H9 (cell line): ENCODE results near the gene ZNF865. TPM values are rescaled to one million over a fixed set of nuclear protein-coding genes. Genes with fewer than 3 reads are reported as not detected.

Experiments used
- DNase-seq: peaks from one replicate; pipeline ENCODE4 v3.0.0-alpha.2; 2017
- H2AFZ ChIP-seq: one replicate; pipeline ENCODE4 v1.6.1; 2013; ENCODE audit warnings: mild to moderate bottlenecking, low read length, control low read depth, moderate library complexity
- H2AK5ac ChIP-seq: 2 replicates; pipeline ENCODE4 v1.6.1; 2013; ENCODE audit warnings: low read length, control low read depth, mixed read lengths; ENCODE audit not compliant: insufficient read length
- H2BK120ac ChIP-seq: one replicate; pipeline ENCODE4 v1.6.1; 2013; ENCODE audit warnings: low read depth, mild to moderate bottlenecking, low read length, control low read depth, inconsistent platforms; ENCODE audit not compliant: poor library complexity, severe bottlenecking
- H2BK12ac ChIP-seq: 2 replicates; pipeline ENCODE4 v1.6.1; 2013; ENCODE audit warnings: low read length, control low read depth, mixed read lengths, low read depth; ENCODE audit not compliant: insufficient read length
- H2BK15ac ChIP-seq: 2 replicates; pipeline ENCODE4 v1.6.1; 2013; ENCODE audit warnings: low read depth, low read length, control low read depth
- H2BK20ac ChIP-seq: one replicate; pipeline ENCODE4 v1.6.1; 2013; ENCODE audit warnings: low read depth, mild to moderate bottlenecking, low read length, control low read depth, inconsistent platforms; ENCODE audit not compliant: poor library complexity, severe bottlenecking
- H2BK5ac ChIP-seq: 2 replicates; pipeline ENCODE4 v1.6.1; 2013; ENCODE audit warnings: low read length, control low read depth, mixed read lengths; ENCODE audit not compliant: insufficient read length
- H3K14ac ChIP-seq: 2 replicates; pipeline ENCODE4 v1.6.1; 2013; ENCODE audit warnings: low read length, control low read depth; ENCODE audit not compliant: insufficient read depth
- H3K18ac ChIP-seq: 2 replicates; pipeline ENCODE4 v1.6.1; 2013; ENCODE audit warnings: low read depth, mild to moderate bottlenecking, mixed read lengths, low read length, control low read depth; ENCODE audit not compliant: insufficient read length
- H3K23ac ChIP-seq: 2 replicates; pipeline ENCODE4 v1.6.1; 2013; ENCODE audit warnings: low read length, control low read depth, mixed read lengths, low read depth; ENCODE audit not compliant: insufficient read length
- H3K23me2 ChIP-seq: 2 replicates; pipeline ENCODE4 v1.6.1; 2013; ENCODE audit warnings: low read depth, mild to moderate bottlenecking, mixed read lengths, low read length, control low read depth; ENCODE audit not compliant: insufficient read length, poor library complexity, severe bottlenecking
- H3K27ac ChIP-seq: 2 replicates; pipeline ENCODE4 v1.5.1; 2013; ENCODE audit warnings: low read length, control low read depth, mixed read lengths, low read depth; ENCODE audit not compliant: insufficient read length
- H3K27me3 ChIP-seq: 2 replicates; pipeline ENCODE4 v1.6.1; 2013; ENCODE audit warnings: low read length, control low read depth, inconsistent platforms; ENCODE audit not compliant: insufficient read depth
- H3K4ac ChIP-seq: 2 replicates; pipeline ENCODE4 v1.6.1; 2013; ENCODE audit warnings: low read depth, mild to moderate bottlenecking, control low read depth, inconsistent platforms, low read length, moderate library complexity
- H3K4me1 ChIP-seq: 2 replicates; pipeline ENCODE4 v1.6.1; 2013; ENCODE audit warnings: low read length, control low read depth, inconsistent platforms; ENCODE audit not compliant: insufficient read depth
- H3K4me2 ChIP-seq: 2 replicates; pipeline ENCODE4 v1.6.1; 2013; ENCODE audit warnings: low read length, control low read depth, mixed read lengths; ENCODE audit not compliant: insufficient read length, insufficient read depth
- H3K56ac ChIP-seq: 2 replicates; pipeline ENCODE4 v1.6.1; 2013; ENCODE audit warnings: low read depth, mild to moderate bottlenecking, mixed read lengths, low read length, control low read depth; ENCODE audit not compliant: insufficient read length
- H3K79me1 ChIP-seq: 2 replicates; pipeline ENCODE4 v1.6.1; 2013; ENCODE audit warnings: low read depth, mild to moderate bottlenecking, moderate library complexity, low read length, control low read depth, inconsistent platforms; ENCODE audit not compliant: insufficient read depth, poor library complexity, severe bottlenecking
- H3K79me2 ChIP-seq: 2 replicates; pipeline ENCODE4 v1.6.1; 2013; ENCODE audit warnings: low read length, control low read depth, inconsistent platforms; ENCODE audit not compliant: insufficient read depth
- H3K9ac ChIP-seq: 2 replicates; pipeline ENCODE4 v1.6.1; 2013; ENCODE audit warnings: low read length, control low read depth, mixed read lengths; ENCODE audit not compliant: insufficient read length; ENCODE audit errors: extremely low read depth
- H3K9me3 ChIP-seq: one replicate; pipeline ENCODE4 v1.6.1; 2013; ENCODE audit warnings: low read depth, low read length, inconsistent platforms; ENCODE audit not compliant: control insufficient read depth
- H3T11ph ChIP-seq: one replicate; pipeline ENCODE4 v1.6.1; 2013; ENCODE audit warnings: mild to moderate bottlenecking, low read length, control low read depth, inconsistent platforms
- H4K20me1 ChIP-seq: one replicate; pipeline ENCODE4 v1.6.1; 2013; ENCODE audit not compliant: control insufficient read depth, insufficient read length, insufficient read depth
- H4K5ac ChIP-seq: 2 replicates; pipeline ENCODE4 v1.6.1; 2013; ENCODE audit warnings: low read depth, mild to moderate bottlenecking, mixed read lengths, low read length, control low read depth; ENCODE audit not compliant: insufficient read length
- H4K8ac ChIP-seq: replicated peaks from 2 replicates; pipeline ENCODE4 v1.6.1; 2013; ENCODE audit warnings: low read length, control low read depth, mixed read lengths, low read depth; ENCODE audit not compliant: insufficient read length
- H4K91ac ChIP-seq: 2 replicates; pipeline ENCODE4 v1.6.1; 2013; ENCODE audit warnings: low read depth, mild to moderate bottlenecking, moderate library complexity, mixed read lengths, low read length, control low read depth; ENCODE audit not compliant: insufficient read length
- H3K27ac Mint-ChIP-seq, 3 experiments: 2 replicates in 2 of 3; 3 replicates in 1 of 3; pipeline ENCODE4 v1.8.0; 2020 to 2021; ENCODE audit warnings: mixed read lengths in 3 of 3, mild to moderate bottlenecking in 1 of 3, moderate library complexity in 1 of 3
- H3K27me3 Mint-ChIP-seq: 2 replicates; pipeline ENCODE4 v1.8.0; 2021; ENCODE audit warnings: low read depth, mild to moderate bottlenecking, moderate library complexity, mixed read lengths
- H3K36me3 Mint-ChIP-seq, 3 experiments: 2 replicates in 2 of 3; 3 replicates in 1 of 3; pipeline ENCODE4 v1.8.0; 2020 to 2021; ENCODE audit warnings: low read depth in 3 of 3, mixed read lengths in 3 of 3; ENCODE audit not compliant: insufficient read depth in 1 of 3
- H3K4me1 Mint-ChIP-seq, 2 experiments: 2 replicates each; pipeline ENCODE4 v1.8.0; 2020; ENCODE audit warnings: mixed read lengths in 2 of 2
- H3K4me3 Mint-ChIP-seq, 2 experiments: 2 replicates in 1 of 2; 3 replicates in 1 of 2; pipeline ENCODE4 v1.8.0; 2020 to 2021; ENCODE audit warnings: mild to moderate bottlenecking in 2 of 2, mixed read lengths in 2 of 2, moderate library complexity in 1 of 2
- H3K9me3 Mint-ChIP-seq, 2 experiments: 2 replicates in 1 of 2; 3 replicates in 1 of 2; pipeline ENCODE4 v1.8.0; 2020; ENCODE audit warnings: mild to moderate bottlenecking in 2 of 2, mixed read lengths in 2 of 2, moderate library complexity in 1 of 2
- CTCF ChIP-seq: fragments of 200-600 bp; sonication (generic); conservative IDR thresholded peaks from 3 replicates; pipeline ENCODE4 v1.8.0; 2021; ENCODE audit warnings: antibody characterized with exemption, mild to moderate bottlenecking
- WGBS: extraction: QIAGEN DNeasy Blood & Tissue Kit; methylation state at CpG from one replicate; pipeline ENCODE4 v1.1.7; 2013; ENCODE audit warnings: missing lambda C conversion rate, low lambda C conversion rate, mixed read lengths; ENCODE audit not compliant: insufficient read length; ENCODE audit errors: extremely low coverage; 5-methylcytosine and 5-hydroxymethylcytosine counted together
- total RNA-seq: library from RNA; stranded (reverse); gene quantifications from 2 replicates; pipeline ENCODE4 v1.2.1, GENCODE V29; 2021

The ZNF865 gene
- total RNA-seq, 1 experiment from 2014 or later, result 14.3 TPM

- Histone ChIP-seq H4K91ac (no peak overlapping the region), H3K23me2 (no peaks in the 10 kb centered on the region), H4K8ac (no peak overlapping the region), H3K4ac (no peak overlapping the region), H3K27ac (no peak overlapping the region), H2BK15ac (no peak overlapping the region), H3K18ac (peak overlapping the region; percentile 91), H4K5ac (no peak overlapping the region), H3K9me3 (no peaks in the 10 kb centered on the region), H3K4me1 (no peaks in the 10 kb centered on the region), H3K56ac (no peak overlapping the region), H2AK5ac (no peak overlapping the region), H2AFZ (no peak overlapping the region), H3K79me2 (peaks cover 1% of the 10 kb centered on the region; the same call in 1 of the 2 replicates), H2BK120ac (no peak overlapping the region), H4K20me1 (no peaks in the 10 kb centered on the region), H3K9ac (peak overlapping the region; percentile 88), H3K4me2 (peak overlapping the region; percentile 76), H3K14ac (peak overlapping the region; percentile 89; the same call in 1 of the 2 replicates), H2BK20ac (no peak overlapping the region), H3T11ph (no peak overlapping the region), H3K79me1 (peaks cover 3% of the 10 kb centered on the region), H3K23ac (no peak overlapping the region), H3K27me3 (no peaks in the 10 kb centered on the region), H2BK12ac (no peak overlapping the region), H2BK5ac (no peak overlapping the region)
- WGBS, result no CpG with 5 or more reads among the region's 20 CpGs
- H3K27ac Mint-ChIP-seq, result peak overlapping the region; percentile 10 to 93 (median 92); a peak in 5 of 7 replicates
- no peak for TF ChIP-seq CTCF
- H3K27me3 Mint-ChIP-seq, result peaks cover 6% of the 10 kb centered on the region
- peak overlapping the region; percentile 89 to 95 for H3K4me3 Mint-ChIP-seq
- H3K4me1 Mint-ChIP-seq, result peaks cover 9 to 15% of the 10 kb centered on the region in 2 experiments
- peak; percentile 59 for DNase-seq
- peaks cover 9 to 25% (median 19%) of the 10 kb centered on the region in 3 experiments for H3K36me3 Mint-ChIP-seq
- H3K9me3 Mint-ChIP-seq, result no peaks in the 10 kb centered on the region
Measured at GRCh38 chr19:55579766-55580621, 25.5 kb upstream of the ZNF865 start.
